ENCODE measurements around the gene ACACA. TPM values are rescaled to one million over a fixed set of nuclear protein-coding genes. Genes with fewer than 3 reads are reported as not detected.
"Not testable (repeated sequence)": the region's sequence is repeated elsewhere in the genome, so short reads cannot be mapped to it uniquely, and the experiment has no call there.

The ACACA gene
- total RNA-seq, 1 experiment from 2014 or later: 33.0 TPM

DNA sequence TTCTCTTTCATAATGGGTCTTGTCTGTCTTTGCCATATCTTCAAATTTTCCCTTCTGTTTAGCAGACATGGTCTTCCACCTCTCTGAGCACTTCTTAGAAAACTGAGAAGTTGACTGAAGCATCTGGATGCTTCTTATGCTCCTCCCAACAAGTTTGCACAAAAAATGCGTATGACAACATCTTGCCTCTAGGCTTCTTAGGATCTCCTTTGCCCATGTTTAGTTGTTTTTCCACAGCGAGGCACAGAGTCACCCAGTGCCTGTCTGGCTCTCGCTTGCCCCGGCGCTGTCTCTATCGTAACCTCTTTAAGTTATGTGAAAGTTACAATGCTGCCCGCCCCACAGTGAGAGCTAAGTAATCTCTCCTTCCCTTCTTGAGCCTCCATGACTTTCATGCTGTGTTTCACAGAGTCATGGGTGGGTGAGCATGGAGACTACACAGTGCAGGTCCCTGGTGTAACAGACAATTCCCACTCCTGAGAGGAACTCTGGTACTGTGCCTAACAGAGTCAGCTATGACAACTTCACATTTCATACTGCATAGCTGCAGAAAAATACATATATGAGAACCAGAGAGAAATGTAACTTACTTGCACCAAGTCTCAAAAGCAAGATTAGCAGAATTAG lies 262.4 kb downstream of the ACACA start:
- peaks cover 18% of the 10 kb centered on the region for H3K4me1 ChIP-seq (ENCODE audit: insufficient read depth, low read length)
- no peaks in the 10 kb centered on the region for H4K20me1 ChIP-seq (ENCODE audit: low read length)
- no peaks in the 10 kb centered on the region for H3F3A ChIP-seq (ENCODE audit: low read length, unreplicated experiment)
- no peak for DNase-seq
- no peak overlapping the region for H2AFZ ChIP-seq (ENCODE audit: low read length)
- no peak for TF ChIP-seq EZH2phosphoT487 (IDR thresholded peaks at IDR 0.05; ENCODE audit: borderline replicate concordance, low read length)
- TF ChIP-seq, protein P1, sequence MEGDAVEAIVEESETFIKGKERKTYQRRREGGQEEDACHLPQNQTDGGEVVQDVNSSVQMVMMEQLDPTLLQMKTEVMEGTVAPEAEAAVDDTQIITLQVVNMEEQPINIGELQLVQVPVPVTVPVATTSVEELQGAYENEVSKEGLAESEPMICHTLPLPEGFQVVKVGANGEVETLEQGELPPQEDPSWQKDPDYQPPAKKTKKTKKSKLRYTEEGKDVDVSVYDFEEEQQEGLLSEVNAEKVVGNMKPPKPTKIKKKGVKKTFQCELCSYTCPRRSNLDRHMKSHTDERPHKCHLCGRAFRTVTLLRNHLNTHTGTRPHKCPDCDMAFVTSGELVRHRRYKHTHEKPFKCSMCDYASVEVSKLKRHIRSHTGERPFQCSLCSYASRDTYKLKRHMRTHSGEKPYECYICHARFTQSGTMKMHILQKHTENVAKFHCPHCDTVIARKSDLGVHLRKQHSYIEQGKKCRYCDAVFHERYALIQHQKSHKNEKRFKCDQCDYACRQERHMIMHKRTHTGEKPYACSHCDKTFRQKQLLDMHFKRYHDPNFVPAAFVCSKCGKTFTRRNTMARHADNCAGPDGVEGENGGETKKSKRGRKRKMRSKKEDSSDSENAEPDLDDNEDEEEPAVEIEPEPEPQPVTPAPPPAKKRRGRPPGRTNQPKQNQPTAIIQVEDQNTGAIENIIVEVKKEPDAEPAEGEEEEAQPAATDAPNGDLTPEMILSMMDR (conservative IDR thresholded peaks at IDR 0.05; ENCODE audit: low read depth, low read length): no peak
- TF ChIP-seq EZH2 (IDR thresholded peaks at IDR 0.05; ENCODE audit: low read length, unreplicated experiment): no peak
- ChIA-PET POLR2A (ENCODE audit: unreplicated experiment) (no interaction called here), CTCF (no interaction called here)
- H3K9me3 ChIP-seq (ENCODE audit: low read length): no peaks in the 10 kb centered on the region
- no TSS peak for BruUV-seq (replicated peaks)
- no peaks in the 10 kb centered on the region for H3K9me2 ChIP-seq (replicated peaks; ENCODE audit: low read length)
- intact Hi-C loops (cut with micrococcal nuclease): no loop called here
- no peak overlapping the region for H3K4me2 ChIP-seq (ENCODE audit: low read length)
- H3K36me3 ChIP-seq (ENCODE audit: low read depth, low read length): no peaks in the 10 kb centered on the region
- no peak for ATAC-seq
- H3K79me2 ChIP-seq (ENCODE audit: low read length): no peaks in the 10 kb centered on the region
- H3K27me3 ChIP-seq (ENCODE audit: low read length): no peaks in the 10 kb centered on the region
- no peak overlapping the region for H3K4me3 ChIP-seq (ENCODE audit: low read length)
- H3K27ac ChIP-seq (ENCODE audit: low read length): no peak overlapping the region
- no peak overlapping the region for H3K9ac ChIP-seq (ENCODE audit: low read length)

DNA sequence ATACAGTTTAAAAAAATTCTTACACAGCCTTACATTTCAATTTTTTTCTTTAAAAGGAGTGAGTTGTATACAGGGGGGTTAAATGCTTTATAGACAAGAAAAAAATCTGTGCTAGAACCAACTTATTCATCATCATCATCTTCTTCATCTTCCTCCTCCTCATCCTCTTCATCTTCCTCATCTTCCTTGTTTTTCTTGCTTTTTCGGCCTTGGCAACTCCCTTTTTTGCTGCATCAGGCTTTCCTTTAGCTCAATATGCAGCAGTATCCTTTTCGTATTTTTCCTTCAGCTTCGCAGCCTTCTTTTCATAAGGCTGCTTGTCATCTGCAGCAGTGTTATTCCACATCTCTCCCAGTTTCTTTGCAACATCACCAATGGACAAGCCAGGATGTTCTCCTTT lies 263.1 kb downstream of the ACACA start:
- H3F3A ChIP-seq (ENCODE audit: low read length, unreplicated experiment); ATAC-seq; H3K27me3 ChIP-seq (ENCODE audit: low read length); H3K4me2 ChIP-seq (ENCODE audit: low read length); H3K27ac ChIP-seq (ENCODE audit: low read length); H3K9ac ChIP-seq (ENCODE audit: low read length); H4K20me1 ChIP-seq (ENCODE audit: low read length); H3K4me3 ChIP-seq (ENCODE audit: low read length); H3K36me3 ChIP-seq (ENCODE audit: low read depth, low read length); DNase-seq; H3K9me2 ChIP-seq (replicated peaks; ENCODE audit: low read length); H3K9me3 ChIP-seq (ENCODE audit: low read length); intact Hi-C loops (cut with micrococcal nuclease); H2AFZ ChIP-seq (ENCODE audit: low read length); BruUV-seq (replicated peaks); H3K79me2 ChIP-seq (ENCODE audit: low read length): not testable (repeated sequence)
- ChIA-PET POLR2A (ENCODE audit: unreplicated experiment) (interaction anchor here (0.7 kb wide), 1 partner anchor 17 kb away, joined by 27 read pairs; no protein-coding TSS in a partner anchor), CTCF (interaction anchor here (0.7 kb wide), 1 partner anchor 33 kb away, joined by 4 read pairs; no protein-coding TSS in a partner anchor)
- peaks cover 18% of the 10 kb centered on the region for H3K4me1 ChIP-seq (ENCODE audit: insufficient read depth, low read length)

- Histone ChIP-seq H3K4me1 (ENCODE audit: insufficient read depth, low read length) (peaks cover 8% of the 10 kb centered on the region), H3K79me2 (ENCODE audit: low read length) (no peaks in the 10 kb centered on the region), H2AFZ (ENCODE audit: low read length) (no peak overlapping the region), H3K9me2 (replicated peaks; ENCODE audit: low read length) (no peaks in the 10 kb centered on the region), H3K9ac (ENCODE audit: low read length) (no peak overlapping the region), H3K27me3 (ENCODE audit: low read length) (no peaks in the 10 kb centered on the region), H3K4me2 (ENCODE audit: low read length) (no peak overlapping the region), H3F3A (ENCODE audit: low read length, unreplicated experiment) (no peaks in the 10 kb centered on the region), H4K20me1 (ENCODE audit: low read length) (no peaks in the 10 kb centered on the region), H3K9me3 (ENCODE audit: low read length) (no peaks in the 10 kb centered on the region), H3K27ac (ENCODE audit: low read length) (no peak overlapping the region), H3K4me3 (ENCODE audit: low read length) (no peak overlapping the region), H3K36me3 (ENCODE audit: low read depth, low read length) (no peaks in the 10 kb centered on the region)
- DNase-seq (no peak), ATAC-seq (no peak)
- no TSS peak for BruUV-seq (replicated peaks)
- ChIA-PET POLR2A (ENCODE audit: unreplicated experiment) (no interaction called here), CTCF (no interaction called here)
- no peak for TF ChIP-seq EZH2phosphoT487 (IDR thresholded peaks at IDR 0.05; ENCODE audit: borderline replicate concordance, low read length)
- no peak for TF ChIP-seq EZH2 (IDR thresholded peaks at IDR 0.05; ENCODE audit: low read length, unreplicated experiment)
- TF ChIP-seq, protein P1 (conservative IDR thresholded peaks at IDR 0.05; ENCODE audit: low read depth, low read length): no peak
- intact Hi-C loops (cut with micrococcal nuclease): no loop called here
Observed at GRCh38 chr17:37142294-37142896, 264.2 kb downstream of the ACACA start.
